Pancreas (tissue), 10 donors: ENCODE data around the gene LARP4B. TPM values are rescaled to one million over a fixed set of nuclear protein-coding genes. Genes with fewer than 3 reads are reported as not detected.

Experiments used
- ATAC-seq, 4 donors: fragments of 200-7000 bp; cut with Tn5 transposase; one replicate each; pipeline versions ENCODE4 v1.8.0 to v1.9.1; 2020; ENCODE audit warnings: mild to moderate bottlenecking in 4 of 4, moderate library complexity in 4 of 4
- DNase-seq, 6 donors: peaks; one replicate each; pipeline ENCODE4 v3.0.0-alpha.2; 2020
- FAIRE-seq: peaks from 2 replicates; lab custom pipeline; 2012; peaks lifted over from hg19 to GRCh38; lab: Jason Lieb, UNC
- H3K27ac ChIP-seq, 4 donors: fragments of 200-600 bp; sonication (generic); 1 replicate in 3 of 4; 2 replicates in 1 of 4; pipeline versions ENCODE4 v1.5.0 to v1.8.0; 2020
- H3K27me3 ChIP-seq, 4 donors: fragments of 200-600 bp; one replicate each; pipeline ENCODE4 v1.8.0; 2021
- H3K36me3 ChIP-seq, 3 donors: fragments of 200-600 bp; sonication (generic) in 1 of 3; one replicate each; pipeline versions ENCODE4 v1.5.0 to v1.8.0; 2020 to 2021
- H3K4me1 ChIP-seq, 3 donors: fragments of 200-600 bp; one replicate each; pipeline ENCODE4 v1.8.0; 2021
- H3K4me3 ChIP-seq, 4 donors: fragments of 200-600 bp; sonication (generic) in 2 of 4; one replicate each; pipeline versions ENCODE4 v1.5.0 to v1.8.0; 2020 to 2021
- H3K9me3 ChIP-seq, 4 donors: fragments of 200-600 bp; one replicate each; pipeline ENCODE4 v1.8.0; 2021
- CTCF ChIP-seq, 4 donors: fragments of 200-600 bp; sonication (generic) in 3 of 4; IDR thresholded peaks; one replicate each; pipeline versions ENCODE4 v1.5.0 to v1.8.0; 2021; ENCODE audit warnings: antibody characterized with exemption in 4 of 4
- WGBS, 2 donors: extraction: QIAGEN DNeasy Blood & Tissue Kit; methylation state at CpG; one replicate each; pipeline ENCODE4 v1.1.7; 2013; 5-methylcytosine and 5-hydroxymethylcytosine counted together
- intact Hi-C, 3 donors: fragments of 100-400 bp; cut with DNase I; formaldehyde crosslinking; loops; one replicate each; pipeline versions ENCODE4 v1.11.1 to v1.14.2; 2022
- polyA plus RNA-seq, 2 donors: library from polyadenylated mRNA; stranded (reverse); fragments of 200-250 nt; gene quantifications; one replicate each; pipeline ENCODE4 v1.2.3, GENCODE V29; 2013
- total RNA-seq, 6 donors: library from RNA; stranded (reverse); fragmentation: NEBNext Ultra II Directional in 4 of 6; extraction: Animal tissue kit (Norgen Biotek cat#: 25700) in 4 of 6; gene quantifications; one replicate each; pipeline versions ENCODE4 v1.2.1 to v1.2.4, GENCODE V29; 2021 to 2023
- donor health status: healthy with polysubstance abuse.
- donor health status: DM: no; HTN: no; CAD: no; lungs with moderate emphysema.
- donor health status: DM: no; HTN: no; CAD: no.
- donor health status: control.
- donor health status: control.
- donor health status: Bipolar disorder and iron deficiency.
- donor health status: DM: yes; HTN: yes; CAD: no.
- donor health status: DM: no; HTN: no; CAD: no.
- donor health status: DM: no; HTN: no; CAD: no.
- donor health status: DM: yes; HTN: yes; CAD: no.

LARP4B gene
- total and polyA plus RNA-seq, 8 donors: 10.1 to 53.3 (median 32.2) TPM

DNA sequence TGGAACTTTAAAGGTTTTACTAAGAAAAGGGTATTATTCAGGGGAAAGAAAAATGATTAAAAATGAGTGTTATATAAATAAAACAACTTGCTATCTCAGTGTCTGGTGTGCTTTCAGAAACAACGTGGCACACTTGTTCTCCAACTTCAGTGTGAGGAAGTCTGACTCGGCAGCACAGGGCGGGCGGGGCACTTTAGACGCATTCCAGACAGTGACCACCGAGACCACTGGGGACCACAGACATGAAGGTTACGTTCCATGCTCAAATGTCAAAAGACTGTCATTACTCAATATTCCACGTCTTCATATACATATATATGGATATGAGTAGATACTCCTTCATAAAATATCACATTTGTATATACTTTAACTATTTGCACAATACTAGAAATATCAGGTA lies 87.0 kb downstream of the LARP4B start:
- Histone ChIP-seq H3K27ac (no peak overlapping the region), H3K27me3 (no peaks in the 10 kb centered on the region), H3K36me3 (peaks cover 0 to 31% (median 0%) of the 10 kb centered on the region in 3 donors), H3K4me3 (no peak overlapping the region), H3K9me3 (no peaks in the 10 kb centered on the region), H3K4me1 (peaks cover 0 to 4% (median 0%) of the 10 kb centered on the region in 3 donors)
- no peak for TF ChIP-seq CTCF (IDR thresholded peaks at IDR 0.05)
- WGBS, 2 donors: 86% methylated on average over 8 of the region's 8 CpGs
- DNase-seq: no peak
- FAIRE-seq: no peak
- ATAC-seq: no peak
- intact Hi-C loops: no loop called here

DNA sequence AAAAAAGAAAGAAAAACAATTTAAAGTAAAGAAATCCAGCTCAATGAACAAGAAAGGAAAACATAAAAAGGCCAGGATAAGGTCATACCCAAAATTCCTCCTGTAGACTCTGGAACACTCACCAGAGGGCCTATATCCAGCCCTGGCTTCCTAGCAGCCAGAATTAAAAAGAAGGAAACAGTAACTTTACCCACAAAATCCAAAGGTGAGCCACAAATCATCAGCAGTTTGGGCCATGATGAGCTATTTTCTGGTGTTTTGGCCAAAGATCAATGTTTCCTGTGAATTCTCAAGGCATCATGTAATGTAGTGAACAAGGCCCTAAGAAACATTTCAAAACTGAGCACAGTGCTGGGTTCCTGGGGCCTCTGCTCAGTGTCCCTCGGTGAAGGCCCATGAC lies 87.8 kb downstream of the LARP4B start:
- no peaks in the 10 kb centered on the region for H3K9me3 ChIP-seq
- peaks cover 0 to 31% (median 0%) of the 10 kb centered on the region in 3 donors for H3K36me3 ChIP-seq
- intact Hi-C loops: no loop called here
- peaks cover 0 to 4% (median 0%) of the 10 kb centered on the region in 3 donors for H3K4me1 ChIP-seq
- H3K27ac ChIP-seq: no peak overlapping the region
- H3K27me3 ChIP-seq: no peaks in the 10 kb centered on the region
- no peak overlapping the region for H3K4me3 ChIP-seq
- no peak for DNase-seq
- no peak for TF ChIP-seq CTCF (IDR thresholded peaks at IDR 0.05)
- ATAC-seq: no peak
- 91 to 100% methylated on average over 1 of the region's 1 CpG for WGBS, 2 donors
- no peak for FAIRE-seq

DNA sequence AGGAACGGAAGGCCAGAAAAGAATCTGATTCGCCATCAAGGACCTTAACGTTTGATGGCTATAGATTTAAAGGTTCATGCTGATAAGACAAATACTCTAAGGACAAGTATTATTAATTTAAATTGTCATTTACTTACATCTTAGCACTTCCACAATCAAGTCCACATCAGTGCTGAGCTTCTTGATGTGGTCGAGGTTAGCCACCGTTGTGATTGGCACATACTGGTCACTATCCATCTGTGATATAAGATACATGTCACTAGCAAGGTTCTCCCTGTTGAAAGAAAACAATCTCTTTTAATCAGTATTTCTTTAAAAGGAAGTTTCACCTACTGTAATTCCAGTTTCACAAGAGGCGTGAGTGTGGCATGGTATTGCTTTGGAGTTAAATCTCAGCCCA lies 88.7 kb downstream of the LARP4B start:
- Histone ChIP-seq H3K36me3 (peaks cover 0 to 31% (median 0%) of the 10 kb centered on the region in 3 donors), H3K27ac (no peak overlapping the region), H3K4me3 (no peak overlapping the region), H3K4me1 (no peaks in the 10 kb centered on the region), H3K9me3 (no peaks in the 10 kb centered on the region), H3K27me3 (no peaks in the 10 kb centered on the region)
- FAIRE-seq: no peak
- ATAC-seq: no peak
- intact Hi-C loops: no loop called here
- DNase-seq: no peak
- no peak for TF ChIP-seq CTCF (IDR thresholded peaks at IDR 0.05)
- WGBS, 2 donors: 89 to 91% methylated on average over 6 of the region's 6 CpGs

DNA sequence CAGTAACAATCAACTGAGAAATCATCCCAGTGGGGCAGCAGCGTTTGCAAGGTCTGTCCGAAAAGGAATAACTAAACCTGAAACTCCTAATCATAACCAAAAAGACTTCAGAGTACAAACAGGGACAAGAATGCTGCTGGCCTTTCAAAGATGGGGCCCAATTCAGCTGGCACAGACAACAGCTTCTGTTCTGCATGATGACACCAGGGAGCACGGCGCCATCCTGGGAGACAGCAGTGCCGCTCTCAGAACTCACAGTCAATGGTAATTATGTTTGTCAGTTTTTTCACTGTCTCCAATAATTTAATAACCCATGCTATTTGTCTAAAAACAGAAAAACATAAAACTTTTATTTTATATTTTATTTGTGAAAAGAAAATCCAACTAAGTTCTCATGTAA lies 90.0 kb downstream of the LARP4B start:
- Histone ChIP-seq H3K27ac (no peak overlapping the region), H3K4me3 (no peak overlapping the region), H3K27me3 (no peaks in the 10 kb centered on the region), H3K4me1 (no peaks in the 10 kb centered on the region), H3K36me3 (peaks cover 0 to 31% (median 0%) of the 10 kb centered on the region in 3 donors), H3K9me3 (no peaks in the 10 kb centered on the region)
- ATAC-seq (no peak), FAIRE-seq (no peak), DNase-seq (no peak)
- WGBS, 2 donors: 97 to 98% methylated on average over 5 of the region's 5 CpGs
- no peak for TF ChIP-seq CTCF (IDR thresholded peaks at IDR 0.05)
- intact Hi-C loops: no loop called here

DNA sequence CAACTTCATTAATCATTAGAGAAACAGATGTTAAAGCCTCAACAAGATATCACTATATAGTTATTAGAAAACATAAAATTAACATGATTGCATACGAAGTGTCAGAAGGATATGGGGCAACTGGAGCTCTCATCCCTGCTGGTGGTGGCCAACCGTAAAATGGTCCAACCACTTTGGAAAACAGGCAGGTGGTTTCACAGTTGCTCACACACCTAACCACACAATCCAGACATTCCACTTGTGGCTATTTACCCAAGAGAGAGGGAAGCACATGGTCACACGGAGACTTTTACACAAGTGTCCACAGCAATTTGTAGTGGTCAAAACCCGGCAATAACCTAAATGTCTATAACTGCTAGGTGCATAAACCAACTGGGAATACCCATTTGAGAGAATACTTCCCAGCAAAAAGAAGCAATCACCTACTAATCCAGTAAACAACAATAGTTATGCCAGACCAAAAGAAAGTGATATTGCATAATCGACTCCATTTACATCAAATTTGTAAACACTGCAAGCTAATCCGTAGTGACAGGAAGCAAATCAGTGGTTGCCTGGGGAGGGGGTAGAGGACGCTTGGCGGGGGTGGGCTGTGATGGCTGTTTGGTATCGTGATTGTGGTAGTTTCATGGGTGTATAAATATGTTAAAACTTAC lies 91.8 kb downstream of the LARP4B start:
- 93 to 95% methylated on average over 9 of the region's 9 CpGs for WGBS, 2 donors
- Histone ChIP-seq H3K36me3 (peaks cover 0 to 40% (median 0%) of the 10 kb centered on the region in 3 donors), H3K27me3 (no peaks in the 10 kb centered on the region), H3K27ac (no peak overlapping the region), H3K4me1 (no peaks in the 10 kb centered on the region), H3K4me3 (no peak overlapping the region), H3K9me3 (no peaks in the 10 kb centered on the region)
- DNase-seq (no peak), FAIRE-seq (no peak), ATAC-seq (no peak)
- intact Hi-C loops: no loop called here
- TF ChIP-seq CTCF (IDR thresholded peaks at IDR 0.05): no peak
